Bone marrow (tissue), 2 donors: ENCODE results near the gene BPIFB6.

Experiments
- DNase-seq, 2 donors: peaks; one replicate each; lab custom pipeline; 2025; lab: John Stamatoyannopoulos, UW

BPIFB6 gene

GRCh38 chr20:33002087-33002808 is 29.2 kb upstream of the BPIFB6 start:
- DNase-seq: no peak

GRCh38 chr20:33004141-33004751 is 27.2 kb upstream of the BPIFB6 start, which contains the start of gene SUN5:
TSS of gene SUN5 (minus strand) at chr20:33004433. CDS start at chr20:33004340, 93 bp downstream.
- DNase-seq: no peak

- no peak for DNase-seq
These were observed 26.3 kb upstream of the BPIFB6 start for GRCh38 chr20:33005132-33005566.

GRCh38 chr20:33005908-33006775 is 25.3 kb upstream of the BPIFB6 start:
- DNase-seq: no peak

GRCh38 chr20:33006776-33007375 is 24.6 kb upstream of the BPIFB6 start:
- DNase-seq: no peak

GRCh38 chr20:33007376-33008335 is 23.8 kb upstream of the BPIFB6 start, which contains the start of gene BPIFB2:
TSS of gene BPIFB2 (plus strand) at chr20:33007704. CDS start at chr20:33008575, 871 bp downstream.
- DNase-seq: no peak

- no peak for DNase-seq
These were observed 22.9 kb upstream of the BPIFB6 start for GRCh38 chr20:33008336-33009213.

- DNase-seq: no peak
These were observed 22.0 kb upstream of the BPIFB6 start for GRCh38 chr20:33009214-33010132.

GRCh38 chr20:33010133-33010504 is 21.3 kb upstream of the BPIFB6 start:
- no peak for DNase-seq

- DNase-seq: no peak
These were observed 20.6 kb upstream of the BPIFB6 start for GRCh38 chr20:33010674-33011449.

GRCh38 chr20:33012327-33013189 is 18.9 kb upstream of the BPIFB6 start:
- no peak for DNase-seq

- no peak for DNase-seq
These were observed 17.6 kb upstream of the BPIFB6 start for GRCh38 chr20:33013701-33014326.

- DNase-seq: no peak
These were observed 16.9 kb upstream of the BPIFB6 start for GRCh38 chr20:33014336-33015113.

- no peak for DNase-seq
These were observed 16.3 kb upstream of the BPIFB6 start for GRCh38 chr20:33015114-33015484.

GRCh38 chr20:33015700-33016580 is 15.5 kb upstream of the BPIFB6 start:
- DNase-seq: no peak
